22Rv1 (cell line): ENCODE results near the gene IFI44L.

ENCODE experiments used
- H3K27ac ChIP-seq: fragments of 450-650 bp; 2 replicates; pipeline ENCODE4 v1.5.1; 2017
- CTCF ChIP-seq: fragments of 450-650 bp; IDR thresholded peaks from 2 replicates; pipeline ENCODE4 v1.5.1; 2017; ENCODE audit warnings: mild to moderate bottlenecking
- ZFX ChIP-seq: fragments of 450-650 bp; IDR thresholded peaks from 2 replicates; pipeline ENCODE4 v1.6.1; 2017; ENCODE audit warnings: antibody characterized with exemption, borderline replicate concordance

Gene IFI44L

GRCh38 chr1:78650114-78650660 is 29.9 kb downstream of the IFI44L start:
- no peak overlapping the region for H3K27ac ChIP-seq
- no peak for TF ChIP-seq ZFX
- no peak for TF ChIP-seq CTCF

GRCh38 chr1:78651241-78651640 is 31.0 kb downstream of the IFI44L start:
- no peak for TF ChIP-seq ZFX
- TF ChIP-seq CTCF = no peak
- no peak overlapping the region for H3K27ac ChIP-seq

GRCh38 chr1:78652019-78652560 is 31.8 kb downstream of the IFI44L start:
- no peak overlapping the region for H3K27ac ChIP-seq
- TF ChIP-seq CTCF = no peak

GRCh38 chr1:78658901-78659300 is 38.7 kb downstream of the IFI44L start:
- TF ChIP-seq ZFX (no peak), CTCF (no peak)

GRCh38 chr1:78663923-78664322 is 43.7 kb downstream of the IFI44L start:
- H3K27ac ChIP-seq = no peak overlapping the region
- TF ChIP-seq CTCF (no peak), ZFX (no peak)

More at GRCh38 chr1:78658901-78659300, 38.7 kb downstream of the IFI44L start:
- no peak overlapping the region for H3K27ac ChIP-seq

- H3K27ac ChIP-seq = no peak overlapping the region
- TF ChIP-seq ZFX (no peak), CTCF (no peak)
These were observed 44.5 kb downstream of the IFI44L start for GRCh38 chr1:78664763-78665162.

- H3K27ac ChIP-seq = no peak overlapping the region
- TF ChIP-seq ZFX = no peak
- no peak for TF ChIP-seq CTCF
These were observed 45.6 kb downstream of the IFI44L start for GRCh38 chr1:78665809-78666208.
